IMR-90 (cell line): ENCODE measurements around the gene NLRC3. TPM values are rescaled to one million over a fixed set of nuclear protein-coding genes. Genes with fewer than 3 reads are reported as not detected.

Experiments
- ATAC-seq: fragments of 200-7000 bp; cut with Tn5 transposase; 2 replicates; pipeline ENCODE4 v1.9.1; 2020; ENCODE audit warnings: low read depth, mild to moderate bottlenecking, moderate library complexity
- BruUV-seq: library from RNA; stranded (reverse); fragments of 400-500 nt; replicated peaks from 2 replicates; lab custom pipeline; 2021; lab: Mats Ljungman, UMichigan
- CTCF ChIA-PET: fragments of 300-600 bp; formaldehyde crosslinking; extraction: SDS; loops from one replicate; lab custom pipeline; 2021; ENCODE audit warnings: antibody characterized with exemption; lab: Yijun Ruan, JAX
- POLR2A ChIA-PET: fragments of 300-600 bp; sonication (Branson Sonifier 250); formaldehyde crosslinking; loops from one replicate; lab custom pipeline; 2022; ENCODE audit warnings: antibody characterized with exemption; ENCODE audit not compliant: unreplicated experiment; lab: Charles Lee
- DNase-seq: peaks from one replicate; pipeline ENCODE4 v3.0.0; 2013
- H2AFZ ChIP-seq: replicated peaks from 2 replicates; pipeline ENCODE3; 2013; ENCODE audit warnings: low read length, mild to moderate bottlenecking; ENCODE audit not compliant: poor library complexity
- H2AK5ac ChIP-seq: 2 replicates; pipeline ENCODE4 v1.6.1; 2013; ENCODE audit warnings: low read depth, low read length, inconsistent platforms
- H2AK9ac ChIP-seq: replicated peaks from 2 replicates; pipeline ENCODE3; 2013; ENCODE audit warnings: mild to moderate bottlenecking, low read depth, low read length, moderate library complexity; ENCODE audit not compliant: poor library complexity
- H2BK120ac ChIP-seq: 2 replicates; pipeline ENCODE4 v1.6.1; 2013; ENCODE audit warnings: low read depth, low read length, inconsistent platforms
- H2BK15ac ChIP-seq: 3 replicates; pipeline ENCODE4 v1.6.1; 2013; ENCODE audit warnings: low read depth, low read length, inconsistent platforms
- H2BK20ac ChIP-seq: 2 replicates; pipeline ENCODE4 v1.6.1; 2013; ENCODE audit warnings: low read depth, mild to moderate bottlenecking, inconsistent platforms, low read length, moderate library complexity
- H2BK5ac ChIP-seq: 2 replicates; pipeline ENCODE4 v1.6.1; 2013; ENCODE audit warnings: mild to moderate bottlenecking, low read depth, low read length, inconsistent platforms; ENCODE audit not compliant: poor library complexity, severe bottlenecking
- H3K14ac ChIP-seq: replicated peaks from 2 replicates; pipeline ENCODE4 v1.6.1; 2013; ENCODE audit warnings: low read depth, low read length, inconsistent platforms
- H3K18ac ChIP-seq: 2 replicates; pipeline ENCODE4 v1.6.1; 2013; ENCODE audit warnings: low read depth, low read length, control low read depth
- H3K23ac ChIP-seq: 2 replicates; pipeline ENCODE4 v1.6.1; 2013; ENCODE audit warnings: low read depth, low read length, inconsistent platforms
- H3K27ac ChIP-seq: 2 replicates; pipeline ENCODE4 v1.5.1; 2013; ENCODE audit warnings: mild to moderate bottlenecking, control low read depth, low read length; ENCODE audit not compliant: insufficient read depth
- H3K27me3 ChIP-seq: 2 replicates; pipeline ENCODE4 v1.6.1; 2013; ENCODE audit warnings: low read length; ENCODE audit not compliant: control insufficient read depth, insufficient read depth
- H3K36me3 ChIP-seq: 2 replicates; pipeline ENCODE4 v1.6.1; 2013; ENCODE audit warnings: low read length, mixed read lengths; ENCODE audit not compliant: control insufficient read depth, insufficient read depth
- H3K4ac ChIP-seq: 2 replicates; pipeline ENCODE4 v1.6.1; 2013; ENCODE audit warnings: low read depth, low read length, inconsistent platforms
- H3K4me1 ChIP-seq: 2 replicates; pipeline ENCODE4 v1.6.1; 2013; ENCODE audit warnings: low read length, mixed read lengths; ENCODE audit not compliant: control insufficient read depth, insufficient read depth
- H3K4me2 ChIP-seq: 2 replicates; pipeline ENCODE4 v1.6.1; 2013; ENCODE audit warnings: low read depth, mild to moderate bottlenecking, control low read depth, low read length, moderate library complexity
- H3K4me3 ChIP-seq: 2 replicates; pipeline ENCODE4 v1.5.1; 2013; ENCODE audit warnings: low read depth, mild to moderate bottlenecking, control low read depth, low read length, moderate library complexity; ENCODE audit not compliant: insufficient read depth
- H3K56ac ChIP-seq: 2 replicates; pipeline ENCODE4 v1.6.1; 2013; ENCODE audit warnings: low read length, inconsistent platforms; ENCODE audit not compliant: insufficient read depth; ENCODE audit errors: extremely low read depth
- H3K79me1 ChIP-seq, 2 experiments: 2 replicates each; pipeline ENCODE4 v1.6.1; 2013; ENCODE audit warnings: low read length in 2 of 2, inconsistent platforms in 1 of 2, low read depth in 1 of 2
- H3K9ac ChIP-seq: 2 replicates; pipeline ENCODE4 v1.6.1; 2013; ENCODE audit warnings: low read depth, low read length, control low read depth
- H3K9me1 ChIP-seq: 2 replicates; pipeline ENCODE4 v1.6.1; 2013; ENCODE audit warnings: low read length, inconsistent platforms; ENCODE audit not compliant: insufficient read depth
- H3K9me3 ChIP-seq: 2 replicates; pipeline ENCODE4 v1.6.1; 2013; ENCODE audit warnings: low read length; ENCODE audit not compliant: control insufficient read depth, insufficient read depth
- H4K20me1 ChIP-seq: 2 replicates; pipeline ENCODE4 v1.6.1; 2013; ENCODE audit warnings: low read length, inconsistent platforms; ENCODE audit not compliant: insufficient read depth
- H4K5ac ChIP-seq: 2 replicates; pipeline ENCODE4 v1.6.1; 2013; ENCODE audit warnings: mild to moderate bottlenecking, low read depth, low read length, control low read depth
- H4K8ac ChIP-seq, 2 experiments: 2 replicates each; pipeline ENCODE4 v1.6.1; 2013; ENCODE audit warnings: low read depth in 2 of 2, low read length in 2 of 2, control low read depth in 1 of 2, inconsistent platforms in 1 of 2
- H4K91ac ChIP-seq: 2 replicates; pipeline ENCODE4 v1.6.1; 2013; ENCODE audit warnings: low read depth, low read length, inconsistent platforms; ENCODE audit not compliant: insufficient read depth
- FOS ChIP-seq: fragments of 150-350 bp; IDR thresholded peaks from 2 replicates; pipeline ENCODE4 v1.6.1; 2016; ENCODE audit warnings: low read depth, low read length
- MAFK ChIP-seq: IDR thresholded peaks from 2 replicates; pipeline ENCODE4 v1.6.1; 2012; ENCODE audit warnings: low read depth, low read length, improper control_type of control experiment
- POLR2A ChIP-seq: IDR thresholded peaks from 2 replicates; pipeline ENCODE4 v1.6.1; 2012; ENCODE audit warnings: mild to moderate bottlenecking, low read depth, low read length
- RAD21 ChIP-seq: IDR thresholded peaks from 2 replicates; pipeline ENCODE4 v1.6.1; 2012; ENCODE audit warnings: low read length, improper control_type of control experiment
- RCOR1 ChIP-seq: IDR thresholded peaks from 2 replicates; pipeline ENCODE4 v1.6.1; 2012; ENCODE audit warnings: mild to moderate bottlenecking, low read length, improper control_type of control experiment; ENCODE audit not compliant: insufficient replicate concordance
- dilution Hi-C: fragments of 300-500 bp; cut with HindIII; formaldehyde crosslinking; loops from one replicate; pipeline ENCODE4 v1.14.3; 2018; ENCODE audit warnings: low sequenced_read_pairs; ENCODE audit not compliant: unreplicated experiment
- in situ Hi-C: fragments of 300-500 bp; cut with MboI; formaldehyde crosslinking; loops from 3 replicates; pipeline ENCODE4 v1.14.3; 2019; ENCODE audit warnings: low sequenced_read_pairs, inconsistent platforms, mixed read lengths
- intact Hi-C: fragments of 100-400 bp; cut with micrococcal nuclease; formaldehyde crosslinking; loops from 2 replicates; pipeline ENCODE4 v1.10.0; 2022
- polyA plus RNA-seq, 3 experiments: library from polyadenylated mRNA; depleted of rRNA; stranded (reverse); fragments of >200 nt; gene quantifications; 2 replicates each; pipeline ENCODE4 v1.2.3, GENCODE V29; 2012; ENCODE audit warnings: low replicate concordance in 1 of 3
- total RNA-seq: library from RNA; depleted of rRNA; stranded (reverse); fragments of >200 nt; gene quantifications from 2 replicates; pipeline ENCODE4 v1.2.3, GENCODE V29; 2012

Gene NLRC3
- total and polyA plus RNA-seq, 2 of the 4 experiments (the other 2 are of a cell fraction): not detected

DNA sequence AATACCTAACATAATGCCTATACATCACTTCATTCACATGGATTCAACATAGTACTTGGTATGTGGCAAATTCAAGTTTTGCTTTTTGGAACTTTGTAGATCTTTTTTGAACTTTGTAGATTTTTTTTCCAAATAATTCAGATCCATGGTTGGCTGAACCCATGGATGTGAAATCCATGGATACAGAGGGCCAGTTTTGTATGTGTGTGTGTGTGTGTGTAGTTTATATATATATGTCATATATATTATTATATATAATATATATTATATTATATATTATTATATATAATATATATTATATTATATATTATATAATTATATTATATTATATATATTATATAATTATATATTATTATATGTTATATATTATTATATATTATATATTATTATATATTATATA, 48.0 kb downstream of the NLRC3 start:
- ChIA-PET POLR2A (no interaction called here), CTCF (no interaction called here)
- Histone ChIP-seq H4K5ac (no peak overlapping the region), H2BK15ac (no peak overlapping the region), H2AK9ac (no peak overlapping the region), H3K36me3 (peaks cover 39% of the 10 kb centered on the region), H3K4me3 (no peak overlapping the region), H2AFZ (no peak overlapping the region), H3K14ac (no peak overlapping the region), H3K79me1 (0 out of 4 replicates have a peak, but pooled peaks cover 0 to 3% of the 10 kb centered on the region in 2 experiments), H3K27ac (no peak overlapping the region), H4K20me1 (no peaks in the 10 kb centered on the region), H3K9me3 (no peaks in the 10 kb centered on the region), H3K27me3 (no peaks in the 10 kb centered on the region), H3K4me2 (no peak overlapping the region), H2BK5ac (no peak overlapping the region), H3K9ac (no peak overlapping the region), H3K23ac (no peak overlapping the region), H3K56ac (no peak overlapping the region), H4K91ac (no peak overlapping the region), H3K9me1 (0 out of 2 replicates have a peak, but pooled peaks cover 10% of the 10 kb centered on the region), H4K8ac (no peak overlapping the region), H2AK5ac (no peak overlapping the region), H3K4me1 (no peaks in the 10 kb centered on the region), H3K4ac (no peak overlapping the region), H3K18ac (no peak overlapping the region), H2BK120ac (no peak overlapping the region), H2BK20ac (no peak overlapping the region)
- in situ Hi-C loops (no loop called here), dilution Hi-C loops (no loop called here), intact Hi-C loops (loop anchor here (5.0 kb wide), 1 partner anchor 163 kb away; no protein-coding TSS in a partner anchor)
- TF ChIP-seq FOS (no peak), RAD21 (no peak), POLR2A (no peak), MAFK (no peak), RCOR1 (no peak)
- no peak for ATAC-seq
- no TSS peak for BruUV-seq
- DNase-seq: no peak
